Stimulated activated CD8-positive, alpha-beta memory T cell treated with anti-CD3 and anti-CD28 coated beads, Interleukin-15, amount 100 ng/mL, for 48 hours (primary cell): ENCODE data around the gene IDI2.

Experiments
- DNase-seq, 2 donors: peaks; one replicate each; pipeline ENCODE4 v3.0.0-alpha.2; 2020; ENCODE audit warnings: low read depth in 2 of 2

The IDI2 gene

DNA sequence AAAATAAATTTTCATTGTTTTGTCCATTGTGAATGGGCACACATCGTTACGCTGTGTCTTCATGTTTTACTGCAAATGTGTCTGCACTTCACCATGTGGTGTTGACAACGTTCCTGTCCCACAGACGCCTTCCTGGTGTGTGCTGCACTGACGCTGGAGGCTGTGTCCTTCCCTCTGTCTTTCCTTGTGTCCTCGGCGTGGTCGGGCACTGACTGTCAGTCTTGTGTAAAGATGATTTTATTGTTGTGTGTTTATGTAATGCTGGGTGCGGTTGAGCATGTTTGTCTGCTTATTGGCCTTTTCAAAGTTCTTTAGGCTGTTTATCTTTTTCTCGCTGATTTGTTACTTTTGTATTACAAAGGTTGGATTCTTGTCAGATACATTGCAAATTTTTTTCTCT is 18.1 kb downstream of the IDI2 start:
- no peak for DNase-seq

DNA sequence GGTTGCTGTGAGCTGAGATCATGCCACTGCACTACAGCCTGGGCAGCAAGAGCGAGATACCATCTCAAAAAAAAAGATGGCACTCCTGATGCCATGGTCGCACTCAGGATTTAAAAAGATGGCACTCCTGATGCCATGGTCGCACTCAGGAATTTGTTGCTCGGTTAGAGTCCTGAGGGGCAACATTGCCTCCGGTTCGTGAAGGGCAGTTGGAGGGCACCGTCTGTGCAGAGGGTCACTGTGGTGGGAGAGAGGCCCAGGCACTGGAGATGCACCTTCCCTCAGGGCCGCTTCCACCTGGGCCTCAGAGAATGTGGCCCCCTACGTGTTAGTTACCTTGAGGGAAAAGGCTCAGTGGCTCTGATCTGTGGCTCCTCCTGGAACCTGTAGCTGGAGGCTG is 19.1 kb downstream of the IDI2 start:
- DNase-seq: no peak

DNA sequence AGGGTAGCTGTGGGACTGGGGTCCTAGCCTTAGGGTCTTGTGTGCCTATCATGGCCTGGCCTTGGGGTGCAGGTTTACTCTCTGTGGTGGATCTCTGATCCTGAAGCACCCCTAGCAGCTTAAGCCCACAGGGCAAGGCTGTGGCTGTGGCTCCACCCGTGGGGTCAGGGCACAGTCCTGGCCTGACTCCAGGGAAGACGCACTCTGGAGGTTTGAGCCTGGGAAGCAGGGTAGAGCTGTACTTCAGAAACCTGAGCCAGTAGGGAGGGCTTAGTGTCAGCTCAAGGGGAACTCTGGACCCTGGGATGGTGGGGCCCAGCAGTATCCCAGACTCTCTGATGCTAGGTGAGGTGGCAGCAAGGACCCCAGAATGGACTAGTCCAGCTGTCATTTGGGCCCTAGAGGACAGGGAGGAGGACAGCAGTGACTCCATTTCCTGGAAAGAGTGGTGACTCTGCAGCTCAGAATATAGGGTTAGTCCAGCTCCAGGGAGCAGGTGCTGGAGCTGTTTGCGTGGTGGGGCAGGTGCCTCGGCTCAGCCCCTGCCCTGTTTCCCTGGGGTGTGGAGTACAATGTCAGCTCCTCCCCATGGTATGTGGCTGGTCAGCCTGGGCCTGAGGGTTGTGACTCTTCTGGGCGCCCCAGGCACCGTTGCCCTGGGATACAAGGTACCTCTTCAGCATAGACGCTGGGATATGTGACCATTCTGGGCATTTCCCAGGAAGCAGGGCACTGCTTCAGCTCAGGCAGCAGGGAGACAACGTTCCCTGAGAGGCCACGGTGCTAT is 21.6 kb downstream of the IDI2 start:
- no peak for DNase-seq

DNA sequence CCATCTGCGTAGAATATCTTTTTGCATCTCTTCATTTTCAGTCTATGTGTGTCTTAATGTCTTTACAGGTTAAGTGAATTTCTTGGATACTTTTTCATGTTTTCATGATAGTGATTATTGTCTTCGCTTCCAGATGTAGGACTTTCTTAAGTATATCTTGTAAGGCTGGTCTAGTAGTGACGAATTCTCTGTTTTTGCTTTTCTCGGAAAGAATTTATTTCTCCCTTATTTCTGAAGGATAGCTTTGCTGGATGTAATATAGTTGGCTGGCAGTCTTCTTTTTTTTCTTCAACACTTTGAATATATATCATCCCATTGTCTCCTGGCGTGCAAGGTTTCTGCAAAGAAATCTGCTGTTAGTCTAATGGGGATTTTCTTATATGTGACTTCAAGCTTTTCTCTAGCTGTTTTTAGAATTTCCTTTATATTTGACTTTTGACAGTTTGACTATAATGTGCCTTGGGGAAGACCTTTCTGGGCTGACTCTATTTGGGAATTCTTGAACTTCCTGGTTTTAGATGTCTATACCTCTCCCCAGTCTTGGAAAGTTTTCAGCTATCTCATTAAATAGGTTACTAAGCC is 23.1 kb downstream of the IDI2 start:
- no peak for DNase-seq

DNA sequence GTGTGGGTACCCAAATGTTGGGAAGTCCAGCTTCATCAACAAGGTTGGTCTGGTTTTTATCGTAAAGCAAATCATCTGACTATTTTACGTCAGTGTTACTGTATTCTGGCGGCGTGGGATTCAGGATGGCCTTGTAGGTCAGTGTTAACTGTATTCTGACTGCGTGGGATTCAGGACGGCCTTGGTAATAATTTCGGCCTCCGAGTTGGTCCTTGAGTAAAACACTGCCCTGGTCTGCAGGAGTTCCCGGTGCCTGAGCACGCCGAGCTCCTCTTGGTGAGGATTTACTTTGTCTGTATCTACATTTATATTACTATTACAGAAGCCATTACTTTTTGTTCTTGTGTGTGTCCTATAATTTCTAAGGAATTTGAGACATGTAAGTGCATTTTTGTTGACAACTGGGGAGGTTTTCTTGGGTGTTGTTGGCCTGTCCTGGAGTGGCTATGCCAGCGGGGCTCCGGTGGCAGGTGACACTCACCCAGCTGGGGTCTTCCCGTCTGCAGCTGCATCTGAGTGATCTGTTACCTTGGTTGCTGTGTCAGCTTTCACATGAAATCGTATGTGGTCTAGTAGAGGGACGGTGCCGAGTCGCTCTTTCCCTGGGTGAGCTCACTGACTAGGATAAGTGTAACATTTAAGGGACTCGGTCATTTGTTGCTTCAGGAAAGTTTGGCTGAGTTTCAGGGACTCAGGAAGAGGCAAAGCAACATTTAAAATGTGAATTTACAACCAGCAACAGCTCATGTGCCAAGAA is 28.2 kb downstream of the IDI2 start:
- no peak for DNase-seq

DNA sequence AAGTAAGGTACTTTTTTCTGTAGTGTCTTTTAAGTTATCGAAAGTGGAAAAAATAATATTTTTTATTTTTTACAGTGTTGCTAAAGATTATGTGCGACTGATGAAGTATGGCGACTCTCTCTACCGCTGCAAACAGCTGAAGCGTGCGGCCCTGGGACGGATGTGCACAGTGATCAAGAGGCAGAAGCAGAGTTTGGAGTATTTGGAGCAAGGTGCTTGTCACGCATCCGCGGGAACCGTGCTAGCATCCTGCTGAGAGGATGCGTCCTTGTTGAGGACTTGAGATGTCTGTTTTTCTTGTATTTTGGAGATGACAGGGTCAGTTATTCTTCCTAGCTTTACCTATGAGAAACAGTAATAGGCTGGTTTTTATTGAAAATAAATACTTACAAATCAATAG is 29.6 kb downstream of the IDI2 start:
- DNase-seq: no peak

DNA sequence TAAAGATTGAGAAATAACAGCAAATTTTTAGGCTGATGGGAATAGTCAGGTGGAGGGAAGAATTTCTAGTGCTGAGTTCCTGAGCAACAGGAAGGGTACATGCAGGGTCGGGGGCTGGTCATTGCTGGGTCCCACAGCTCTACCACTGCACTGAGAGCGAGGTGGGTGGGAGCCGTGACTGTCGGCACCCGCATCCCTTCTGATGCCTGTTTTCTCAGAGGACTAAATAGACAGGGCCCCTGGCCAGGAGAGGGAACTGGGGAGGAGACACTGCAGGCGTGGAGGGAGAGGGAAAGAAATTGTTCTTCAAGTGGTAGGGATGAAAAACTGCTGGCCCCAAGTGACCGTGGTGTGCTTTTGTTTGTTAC is 30.1 kb downstream of the IDI2 start:
- no peak for DNase-seq

DNA sequence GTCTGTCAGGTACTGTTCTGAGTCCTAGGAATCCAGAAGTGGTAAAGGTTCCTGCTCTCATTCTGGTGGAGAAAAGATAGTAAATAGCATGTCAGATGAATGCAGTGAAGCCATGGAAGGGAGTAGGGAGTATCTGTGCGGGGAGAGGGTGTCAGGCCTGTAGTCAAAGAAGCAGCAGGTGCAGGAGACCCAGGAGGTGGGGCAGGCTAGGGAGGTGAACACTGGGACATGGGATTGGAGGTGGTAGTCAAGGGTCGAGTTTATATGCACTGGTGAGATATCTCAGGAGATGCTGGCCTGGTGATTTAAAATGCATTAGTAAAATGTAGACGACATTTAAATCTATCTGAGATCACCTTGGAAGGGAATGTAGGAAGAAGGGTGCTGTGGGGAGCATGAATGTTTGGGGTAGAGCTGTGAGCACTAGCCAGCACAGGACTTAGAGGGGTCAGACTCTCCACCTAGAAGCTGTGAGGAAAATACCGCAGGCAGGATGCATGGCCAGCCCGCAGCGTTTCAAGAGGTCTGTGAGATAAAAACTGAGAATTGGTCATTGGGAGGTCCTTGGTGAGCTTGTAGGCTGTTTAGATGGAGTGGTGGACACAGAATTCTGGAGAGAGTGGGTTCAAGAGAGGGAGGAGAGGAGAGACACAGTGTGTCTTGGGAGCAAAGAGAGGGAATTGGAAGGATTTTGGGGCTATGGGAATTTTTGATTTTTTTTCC is 30.7 kb downstream of the IDI2 start:
- no peak for DNase-seq

DNA sequence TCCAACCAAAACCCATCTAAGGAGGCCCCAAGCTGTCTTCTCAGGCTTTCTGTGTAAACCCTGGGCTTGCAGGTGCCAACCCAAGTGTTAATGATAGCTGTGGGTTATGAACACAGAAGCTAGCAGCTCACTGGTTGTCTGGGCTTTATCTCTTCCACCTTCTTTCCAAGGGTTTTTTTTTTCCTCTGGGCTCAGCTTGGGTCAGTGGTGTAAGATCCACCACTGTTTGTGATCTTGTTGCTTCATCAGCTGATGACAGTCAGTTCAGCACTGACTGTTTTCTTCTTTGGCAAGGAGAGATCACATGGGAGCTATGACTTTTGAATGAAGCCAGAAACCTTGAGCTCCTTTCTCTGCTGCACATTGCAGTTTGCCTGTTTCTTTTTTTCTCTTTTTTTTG is 32.8 kb downstream of the IDI2 start:
- no peak for DNase-seq

DNA sequence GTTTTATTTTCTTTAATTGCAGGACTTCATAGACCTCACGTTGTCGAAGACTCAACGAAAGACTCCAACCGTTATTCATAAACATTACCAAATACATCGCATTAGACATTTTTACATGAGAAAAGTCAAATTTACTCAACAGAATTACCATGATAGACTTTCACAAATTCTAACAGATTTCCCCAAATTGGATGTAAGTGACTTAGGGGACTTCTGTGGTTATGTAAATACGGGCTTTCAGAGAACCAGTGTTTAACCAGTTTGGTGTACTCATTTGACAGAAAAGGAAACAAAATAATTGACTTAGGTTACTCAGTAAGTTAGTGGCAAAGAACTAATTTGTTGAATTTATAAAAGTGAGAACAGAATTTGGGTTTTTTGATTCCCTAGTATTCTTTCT is 33.2 kb downstream of the IDI2 start:
- no peak for DNase-seq

DNA sequence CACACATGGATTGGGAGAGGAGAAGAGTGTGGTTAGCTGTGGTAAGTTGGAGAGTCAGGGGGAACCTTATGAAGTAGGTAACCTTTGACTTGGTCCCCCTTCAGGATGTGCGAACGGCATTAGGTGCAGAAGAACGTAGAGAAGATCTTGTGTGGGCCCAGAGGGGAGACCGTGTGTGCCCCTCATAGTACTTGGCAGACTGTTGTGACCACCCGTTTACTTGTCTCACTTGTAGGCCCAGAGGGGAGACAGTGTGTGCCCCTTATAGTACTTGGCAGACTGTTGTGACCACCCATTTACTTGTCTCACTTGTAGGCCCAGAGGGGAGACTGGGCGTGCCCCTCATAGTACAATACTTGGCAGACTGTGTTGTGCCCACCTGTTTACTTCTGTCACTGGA is 34.9 kb downstream of the IDI2 start:
- DNase-seq: no peak

DNA sequence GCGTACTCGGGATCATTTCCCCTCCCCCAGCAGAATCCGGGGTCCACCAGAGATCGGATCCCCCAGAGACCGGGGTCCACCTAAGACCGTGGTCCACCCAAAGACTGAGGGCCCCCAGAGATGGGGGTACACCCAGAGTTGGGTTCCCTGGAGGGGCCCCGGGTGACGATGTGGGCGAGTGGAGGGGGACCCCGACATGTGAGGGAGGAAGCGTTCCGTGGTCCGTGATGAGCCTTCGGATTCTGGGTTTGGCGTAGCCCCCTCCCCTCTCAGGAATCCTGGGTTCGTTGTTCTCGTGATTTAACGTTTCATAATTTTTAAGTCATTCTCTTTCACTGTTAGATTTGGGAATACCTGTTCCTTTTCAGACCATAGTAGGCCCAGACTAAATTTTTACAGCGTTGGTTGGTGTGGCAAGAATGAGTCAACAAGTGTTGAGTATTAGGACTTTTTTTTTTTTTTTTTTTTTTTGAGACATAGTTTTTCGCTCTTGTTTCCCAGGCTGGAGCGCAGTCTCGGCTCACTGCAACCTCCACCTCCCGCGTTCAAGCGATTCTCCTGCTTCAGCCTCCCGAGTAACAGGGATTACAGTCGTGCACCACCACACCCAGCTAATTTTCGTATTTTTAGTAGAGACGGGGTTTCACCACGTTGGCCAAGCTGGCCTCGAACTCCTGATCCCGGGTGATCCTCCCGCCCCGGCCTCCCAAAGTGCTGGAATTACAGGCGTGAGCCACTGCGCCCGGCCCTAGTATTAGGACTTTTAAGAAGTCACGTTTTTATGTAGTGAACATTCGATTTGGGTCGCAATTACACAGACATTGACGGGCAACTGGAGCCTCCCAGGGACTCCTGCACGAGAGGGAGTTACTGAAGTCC is 36.8 kb downstream of the IDI2 start:
- DNase-seq: no peak

DNA sequence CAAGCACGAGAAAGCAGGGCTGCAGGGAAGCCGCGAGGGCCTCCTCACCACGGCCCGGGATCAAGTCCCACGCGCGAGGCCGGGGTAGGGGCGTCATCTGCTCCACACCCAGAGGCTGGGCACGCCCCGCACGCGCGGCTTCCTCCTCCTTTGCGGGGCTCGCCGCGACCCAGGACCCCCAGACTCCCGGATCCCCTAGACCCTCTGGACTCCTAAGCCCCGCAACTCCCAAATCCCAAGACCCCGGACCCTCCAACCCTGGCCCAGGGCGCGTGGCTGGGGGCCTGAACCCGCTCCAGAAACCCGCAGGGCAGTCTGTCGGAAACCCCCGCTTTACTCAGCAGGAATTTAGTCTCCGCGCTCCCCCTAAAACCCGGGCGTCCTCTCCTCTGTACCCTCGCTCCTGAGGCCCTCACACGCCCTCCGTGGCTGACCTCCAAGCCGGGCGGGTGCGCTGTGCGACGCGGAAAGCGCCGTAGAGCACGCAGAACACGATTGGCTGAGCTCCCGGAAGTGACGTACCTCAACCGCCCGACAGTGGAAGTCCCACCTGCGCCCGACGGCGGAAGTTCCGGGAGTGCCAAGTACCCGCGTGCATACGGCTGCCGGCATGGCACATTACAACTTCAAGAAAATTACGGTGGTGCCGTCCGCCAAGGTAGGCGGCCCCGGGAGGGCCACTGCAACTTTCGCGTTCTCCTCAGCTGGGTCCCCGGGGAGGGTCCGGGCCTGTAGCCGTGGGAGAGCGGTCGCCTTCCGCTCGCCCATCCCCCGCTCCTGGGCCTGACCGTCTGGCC is 37.6 kb downstream of the IDI2 start, which contains the start of gene GTPBP4:
Gene GTPBP4 (plus strand): TSS at position 565 of the 797 bp plus-strand sequence. CDS start 46 bp downstream, at position 611.
- DNase-seq: peak; percentile 95

DNA sequence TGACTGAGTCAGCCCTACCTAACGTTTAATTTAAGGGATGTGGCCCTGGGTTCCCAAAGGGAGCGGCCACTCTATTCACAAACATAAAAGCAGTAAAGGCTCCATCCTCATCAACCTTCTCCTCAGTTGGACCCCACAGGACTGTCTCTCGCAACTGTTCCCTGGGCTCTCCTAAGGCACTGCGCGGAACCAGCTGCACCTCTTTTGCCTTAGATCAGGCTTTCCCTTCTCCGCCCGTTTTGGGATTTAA is 38.1 kb downstream of the IDI2 start:
- no peak for DNase-seq

DNA sequence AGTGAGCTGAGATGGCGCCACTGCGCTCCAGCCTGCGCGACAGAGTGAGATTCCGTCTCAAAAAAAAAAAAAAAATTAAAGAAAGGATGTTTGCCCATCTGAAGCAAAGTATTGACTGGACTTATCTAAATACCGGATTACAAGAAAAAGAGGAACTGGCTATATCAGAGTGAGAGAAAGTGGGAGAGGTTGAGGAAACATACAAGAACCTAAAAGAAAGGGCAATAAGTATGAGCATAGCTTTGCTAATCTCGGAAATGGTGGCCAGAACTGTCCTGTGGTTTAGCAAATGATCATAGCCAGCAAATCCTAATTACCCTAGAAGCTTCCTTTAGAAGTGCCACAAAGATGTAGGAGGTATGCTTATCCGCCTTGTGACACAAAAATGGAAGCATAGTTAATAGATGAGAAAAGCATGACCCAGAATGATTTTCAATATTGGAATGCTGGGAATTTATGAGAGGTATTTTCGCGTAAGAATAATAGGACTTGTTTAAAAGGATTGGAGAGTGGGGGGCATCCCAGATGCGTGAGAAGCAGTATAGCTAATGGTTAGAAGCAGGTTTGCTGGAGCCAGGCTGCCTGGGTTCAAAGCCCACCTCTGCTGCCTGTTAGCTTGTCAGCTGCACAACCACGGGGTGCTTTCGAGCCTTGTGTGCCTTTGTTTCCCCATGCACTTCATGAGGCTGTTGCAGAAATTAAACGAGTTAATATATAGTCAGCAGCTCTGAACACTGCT is 38.6 kb downstream of the IDI2 start:
- DNase-seq: no peak

DNA sequence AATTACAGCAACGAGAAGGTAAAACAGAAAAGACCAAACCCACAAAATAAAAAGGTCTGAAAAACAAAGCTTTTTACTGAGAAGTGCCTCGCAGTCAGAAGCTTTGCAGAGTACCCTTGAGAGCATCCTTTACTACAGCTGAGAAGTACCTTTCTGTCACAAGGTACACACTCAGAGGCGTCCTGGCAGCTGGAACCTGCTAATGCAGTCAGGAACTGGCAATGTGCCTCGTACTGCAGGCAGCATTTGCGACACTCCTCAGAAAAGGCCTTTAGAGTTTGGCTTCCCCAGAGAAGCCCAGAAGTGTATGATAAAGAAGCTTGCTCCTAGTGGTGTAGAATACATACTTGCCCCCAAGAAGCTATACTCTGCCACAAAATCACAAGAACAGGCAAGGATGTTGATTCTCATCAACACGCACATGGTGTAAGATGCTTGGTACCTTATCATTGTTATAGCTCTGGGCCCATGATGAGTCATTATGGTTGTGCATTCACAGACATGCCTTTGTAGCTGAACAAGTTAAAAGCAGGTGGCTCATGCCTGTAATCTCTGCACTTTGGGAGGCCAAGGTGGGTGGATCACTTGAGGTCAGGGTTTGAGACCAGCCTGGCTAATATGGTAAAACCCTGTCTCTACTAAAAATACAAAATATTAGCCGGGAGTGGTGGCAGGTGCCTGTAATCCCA is 39.4 kb downstream of the IDI2 start:
- no peak for DNase-seq

DNA sequence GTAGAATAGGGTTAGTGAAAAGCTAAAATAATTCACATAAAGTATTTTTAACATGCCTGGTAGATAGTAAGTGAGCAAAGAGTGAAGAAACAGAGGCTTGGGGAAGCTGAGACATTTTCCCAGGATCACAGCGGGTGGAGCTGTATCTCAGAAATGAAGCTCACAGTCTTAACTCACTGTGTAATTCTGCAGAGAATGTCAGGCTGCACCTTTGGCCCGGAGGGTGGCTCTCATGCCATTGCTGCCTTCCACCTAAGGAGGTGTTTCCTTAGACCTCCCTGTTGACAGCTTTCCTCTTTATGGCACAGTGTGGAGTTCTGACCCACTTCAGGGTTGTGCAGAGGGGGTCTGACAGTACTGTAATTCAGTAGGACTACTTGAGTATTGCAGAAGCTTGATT is 40.3 kb downstream of the IDI2 start:
- no peak for DNase-seq

DNA sequence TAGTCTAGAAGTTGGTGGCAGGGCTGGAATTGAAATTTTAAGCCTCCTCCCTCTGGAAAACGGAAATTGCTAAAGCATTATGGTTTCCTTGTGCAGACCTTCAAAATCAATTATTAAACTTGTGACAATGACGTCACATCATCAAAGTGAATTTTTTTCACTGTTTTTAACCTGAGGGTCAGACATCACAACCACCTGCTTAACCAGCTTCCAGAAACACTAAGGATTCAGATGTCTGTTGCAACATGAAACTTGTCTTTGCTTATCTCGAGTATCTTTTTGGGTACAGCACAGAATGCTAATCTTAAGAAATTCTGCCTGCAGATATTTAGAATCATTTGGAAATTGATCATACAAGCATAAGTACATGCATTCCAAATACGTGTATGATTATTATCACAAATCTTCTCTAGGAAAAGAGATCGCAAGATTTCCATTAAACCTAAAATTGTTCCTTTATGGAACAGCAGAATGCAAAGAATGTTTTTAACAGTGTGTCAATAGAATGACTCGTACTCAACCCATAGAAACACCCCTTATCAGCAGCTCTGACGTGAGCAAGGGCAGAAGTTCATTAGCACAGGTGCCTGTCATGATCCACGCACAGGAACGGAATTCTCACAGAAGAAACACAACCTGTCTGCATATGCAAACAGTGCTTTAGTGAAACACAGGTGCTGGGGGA is 41.5 kb downstream of the IDI2 start:
- DNase-seq: no peak

DNA sequence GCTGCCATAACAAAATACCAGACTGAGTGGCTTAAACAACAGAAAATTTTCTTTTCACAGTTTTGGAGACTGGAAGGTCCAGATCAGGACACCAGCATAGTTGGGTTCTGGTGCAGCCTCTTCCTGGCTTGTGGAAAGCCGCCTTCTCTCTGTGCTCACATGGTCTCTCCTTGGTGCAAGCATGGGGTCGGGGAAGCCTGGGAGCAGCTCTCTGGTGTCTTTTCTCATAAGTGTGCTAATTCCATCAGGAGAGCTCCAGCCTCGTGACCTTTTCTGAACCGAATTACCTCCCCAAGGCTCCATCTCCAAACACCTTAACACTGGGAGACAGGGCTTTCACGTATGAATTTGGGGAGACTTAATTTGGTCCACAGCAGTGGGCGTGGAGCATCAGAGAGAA is 42.3 kb downstream of the IDI2 start:
- DNase-seq: no peak
